ENCODE measurements around the gene STYXL1. TPM values are rescaled to one million over a fixed set of nuclear protein-coding genes. Genes with fewer than 3 reads are reported as not detected.

The STYXL1 gene
- total RNA-seq, 1 donor from 2014 or later = 45.3 TPM

DNA sequence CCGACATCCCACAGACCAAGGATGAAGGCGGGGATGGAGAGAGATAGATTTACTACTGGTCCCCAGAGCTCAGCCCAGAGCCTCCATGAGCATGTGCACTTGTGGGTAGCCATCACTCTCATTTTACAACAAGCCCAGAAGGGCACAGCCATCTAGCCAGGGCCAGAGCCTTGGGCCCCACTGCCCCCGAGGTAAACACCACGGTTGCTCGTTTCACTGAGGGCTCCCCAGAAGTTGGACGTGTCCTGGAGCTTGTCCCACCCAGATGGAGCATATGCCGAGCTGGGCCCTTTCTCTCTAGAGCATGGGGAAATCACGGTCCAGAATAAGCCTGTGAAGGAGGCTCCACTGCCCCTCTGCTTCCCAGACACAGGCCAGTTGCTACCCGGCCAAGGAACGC, 44.4 kb downstream of the STYXL1 start:
- H4K20me1 ChIP-seq (ENCODE audit: insufficient read depth, low read length) = peaks cover 11% of the 10 kb centered on the region
- no peak overlapping the region for H3K4me2 ChIP-seq (ENCODE audit: low read length)
- H3K27ac ChIP-seq (ENCODE audit: low read depth, low read length) = no peak overlapping the region
- H3K36me3 ChIP-seq (ENCODE audit: insufficient read depth, low read length) = peaks cover 4% of the 10 kb centered on the region
- no peak overlapping the region for H3K27ac Mint-ChIP-seq (ENCODE audit: unreplicated experiment)
- TF ChIP-seq CTCF (IDR thresholded peaks at IDR 0.05; ENCODE audit: insufficient read depth, low read depth, low read length) = no peak
- TF ChIP-seq EZH2 (IDR thresholded peaks at IDR 0.05; ENCODE audit: insufficient read depth, low read length) = no peak
- DNase-seq (ENCODE audit: low read depth) (no peak), FAIRE-seq (no peak)
- no peaks in the 10 kb centered on the region for H3K27me3 Mint-ChIP-seq (ENCODE audit: low read depth, unreplicated experiment)
- H3K27me3 ChIP-seq (ENCODE audit: insufficient read depth, low read length) = no peaks in the 10 kb centered on the region
- no peaks in the 10 kb centered on the region for H3K79me2 ChIP-seq (ENCODE audit: insufficient read depth, low read length)
- H2AFZ ChIP-seq (ENCODE audit: low read depth, low read length) = no peak overlapping the region
- H3K9me3 Mint-ChIP-seq (ENCODE audit: unreplicated experiment) = no peaks in the 10 kb centered on the region
- no peak overlapping the region for H3K4me3 Mint-ChIP-seq (ENCODE audit: unreplicated experiment)
- H3K4me3 ChIP-seq (ENCODE audit: insufficient read depth, low read depth, low read length) = no peak overlapping the region
- peaks cover 20% of the 10 kb centered on the region for H3K36me3 Mint-ChIP-seq (ENCODE audit: low read depth, unreplicated experiment)
- no peaks in the 10 kb centered on the region for H3K4me1 ChIP-seq (ENCODE audit: insufficient read depth, low read length)
- no peak overlapping the region for H3K9ac ChIP-seq (ENCODE audit: low read length)
- no peaks in the 10 kb centered on the region for H3K9me3 ChIP-seq (ENCODE audit: insufficient read depth, low read depth, low read length)
- no peaks in the 10 kb centered on the region for H3K4me1 Mint-ChIP-seq (ENCODE audit: low read depth, unreplicated experiment)

GRCh38 chr7:76002822-76003221, 45.0 kb downstream of the STYXL1 start:
- no peak overlapping the region for H3K27ac Mint-ChIP-seq (ENCODE audit: unreplicated experiment)
- peaks cover 21% of the 10 kb centered on the region for H3K36me3 Mint-ChIP-seq (ENCODE audit: low read depth, unreplicated experiment)
- no peak overlapping the region for H3K4me2 ChIP-seq (ENCODE audit: low read length)
- H3K27ac ChIP-seq (ENCODE audit: low read depth, low read length) = no peak overlapping the region
- H3K4me3 Mint-ChIP-seq (ENCODE audit: unreplicated experiment) = no peak overlapping the region
- DNase-seq (ENCODE audit: low read depth) (no peak), FAIRE-seq (no peak)
- no peak for TF ChIP-seq CTCF (IDR thresholded peaks at IDR 0.05; ENCODE audit: insufficient read depth, low read depth, low read length)
- no peak for TF ChIP-seq EZH2 (IDR thresholded peaks at IDR 0.05; ENCODE audit: insufficient read depth, low read length)
- H3K4me1 ChIP-seq (ENCODE audit: insufficient read depth, low read length) = no peaks in the 10 kb centered on the region
- H3K4me1 Mint-ChIP-seq (ENCODE audit: low read depth, unreplicated experiment) = no peaks in the 10 kb centered on the region
- peaks cover 11% of the 10 kb centered on the region for H4K20me1 ChIP-seq (ENCODE audit: insufficient read depth, low read length)
- no peaks in the 10 kb centered on the region for H3K9me3 Mint-ChIP-seq (ENCODE audit: unreplicated experiment)
- no peak overlapping the region for H3K4me3 ChIP-seq (ENCODE audit: insufficient read depth, low read depth, low read length)
- H3K79me2 ChIP-seq (ENCODE audit: insufficient read depth, low read length) = no peaks in the 10 kb centered on the region
- H3K36me3 ChIP-seq (ENCODE audit: insufficient read depth, low read length) = peaks cover 4% of the 10 kb centered on the region
- no peaks in the 10 kb centered on the region for H3K27me3 Mint-ChIP-seq (ENCODE audit: low read depth, unreplicated experiment)
- no peaks in the 10 kb centered on the region for H3K9me3 ChIP-seq (ENCODE audit: insufficient read depth, low read depth, low read length)
- H3K9ac ChIP-seq (ENCODE audit: low read length) = no peak overlapping the region
- no peak overlapping the region for H2AFZ ChIP-seq (ENCODE audit: low read depth, low read length)
- no peaks in the 10 kb centered on the region for H3K27me3 ChIP-seq (ENCODE audit: insufficient read depth, low read length)

DNA sequence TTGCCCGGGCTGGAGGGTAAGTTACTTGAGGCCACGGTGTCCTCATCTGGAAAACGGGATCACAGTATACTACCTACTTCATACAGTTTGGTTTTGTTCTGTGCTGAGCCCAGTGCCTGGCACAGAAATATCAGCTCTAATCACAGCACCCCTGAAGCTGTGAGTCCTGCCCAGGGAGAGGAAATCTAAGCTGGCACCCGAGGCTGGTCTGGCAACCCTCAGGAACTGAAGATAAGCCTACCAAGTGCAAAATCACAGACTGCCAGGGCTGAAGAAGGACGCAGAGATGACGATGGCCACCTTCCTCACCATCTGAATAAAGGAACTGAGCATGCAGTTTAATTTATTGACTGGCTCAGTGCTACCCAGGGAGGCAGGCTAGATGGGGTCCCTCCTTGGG, 45.7 kb downstream of the STYXL1 start:
- no peaks in the 10 kb centered on the region for H3K27me3 ChIP-seq (ENCODE audit: insufficient read depth, low read length)
- H4K20me1 ChIP-seq (ENCODE audit: insufficient read depth, low read length) = peaks cover 6% of the 10 kb centered on the region
- peaks cover 6% of the 10 kb centered on the region for H3K36me3 ChIP-seq (ENCODE audit: insufficient read depth, low read length)
- DNase-seq (ENCODE audit: low read depth) (no peak), FAIRE-seq (no peak)
- TF ChIP-seq EZH2 (IDR thresholded peaks at IDR 0.05; ENCODE audit: insufficient read depth, low read length) = no peak
- no peaks in the 10 kb centered on the region for H3K4me1 Mint-ChIP-seq (ENCODE audit: low read depth, unreplicated experiment)
- H3K4me2 ChIP-seq (ENCODE audit: low read length) = no peak overlapping the region
- H3K9me3 ChIP-seq (ENCODE audit: insufficient read depth, low read depth, low read length) = no peaks in the 10 kb centered on the region
- H3K27ac Mint-ChIP-seq (ENCODE audit: unreplicated experiment) = no peak overlapping the region
- H3K9me3 Mint-ChIP-seq (ENCODE audit: unreplicated experiment) = no peaks in the 10 kb centered on the region
- H3K36me3 Mint-ChIP-seq (ENCODE audit: low read depth, unreplicated experiment) = peaks cover 21% of the 10 kb centered on the region
- no peak overlapping the region for H2AFZ ChIP-seq (ENCODE audit: low read depth, low read length)
- H3K9ac ChIP-seq (ENCODE audit: low read length) = no peak overlapping the region
- no peak overlapping the region for H3K27ac ChIP-seq (ENCODE audit: low read depth, low read length)
- no peaks in the 10 kb centered on the region for H3K79me2 ChIP-seq (ENCODE audit: insufficient read depth, low read length)
- no peaks in the 10 kb centered on the region for H3K4me1 ChIP-seq (ENCODE audit: insufficient read depth, low read length)
- no peak overlapping the region for H3K4me3 Mint-ChIP-seq (ENCODE audit: unreplicated experiment)
- H3K4me3 ChIP-seq (ENCODE audit: insufficient read depth, low read depth, low read length) = no peak overlapping the region
- H3K27me3 Mint-ChIP-seq (ENCODE audit: low read depth, unreplicated experiment) = no peaks in the 10 kb centered on the region

Measured in astrocyte (in vitro differentiated cells and primary cell).